Stimulated activated CD4-positive, alpha-beta T cell treated with anti-CD3 and anti-CD28 coated beads, Interleukin-4, amount 100 ng/mL, for 4 hours (primary cell): Measurements from ENCODE around the gene CUL4A.

Source experiments
- DNase-seq, 2 experiments: peaks; one replicate each; pipeline ENCODE4 v3.0.0-alpha.2; 2020

The CUL4A gene

DNA sequence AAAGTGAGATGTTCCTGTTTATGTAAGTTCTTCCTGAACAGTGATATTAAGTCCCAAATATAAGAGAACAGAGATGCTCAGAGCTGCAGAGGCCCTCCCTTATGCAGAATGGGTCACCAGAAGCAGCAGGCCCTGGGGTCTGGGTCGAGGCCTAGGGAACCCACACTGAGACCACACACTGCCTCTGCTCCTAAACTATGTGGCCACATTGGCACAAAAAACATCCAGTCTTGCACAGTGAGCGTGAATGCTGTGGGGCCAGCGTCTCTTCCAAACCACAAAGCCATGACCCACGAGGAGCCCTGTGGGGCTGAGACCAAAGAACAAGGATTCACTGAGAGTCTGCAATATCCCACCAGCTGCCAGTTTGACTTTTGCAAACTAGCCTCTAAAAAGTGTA lies 27.4 kb upstream of the CUL4A start:
- DNase-seq: no peak

DNA sequence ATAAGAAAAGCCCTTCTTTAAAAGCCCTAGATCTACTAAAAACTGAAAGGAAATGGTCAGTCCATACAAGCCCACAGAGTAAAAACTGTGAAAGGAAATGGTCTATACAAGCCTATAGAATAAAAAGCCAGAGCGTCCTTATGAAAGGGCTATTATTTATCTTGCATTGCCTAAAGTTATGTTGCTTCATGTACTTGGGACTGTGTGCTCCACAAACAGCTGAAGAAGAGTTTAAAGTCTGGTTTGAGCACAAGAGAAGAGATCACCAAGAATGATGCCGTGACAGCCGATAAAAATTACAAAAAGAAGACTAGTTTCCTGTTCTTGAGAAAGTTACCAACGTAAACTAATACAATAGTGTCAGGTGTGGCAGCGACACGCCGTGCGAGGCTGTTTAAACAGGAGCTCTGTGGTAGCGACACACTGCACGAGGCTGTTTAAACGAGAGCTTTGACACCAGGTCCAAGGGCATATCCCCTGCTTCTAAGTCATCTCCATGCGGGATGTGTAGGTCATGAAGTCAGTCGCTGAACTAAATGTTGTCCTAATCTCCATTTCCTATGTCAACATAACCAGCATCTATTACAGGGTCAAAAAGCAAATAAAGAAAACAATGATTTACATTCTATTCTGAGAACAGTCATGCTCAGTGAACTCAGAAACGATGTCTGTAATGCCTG lies 25.8 kb upstream of the CUL4A start:
- no peak for DNase-seq

DNA sequence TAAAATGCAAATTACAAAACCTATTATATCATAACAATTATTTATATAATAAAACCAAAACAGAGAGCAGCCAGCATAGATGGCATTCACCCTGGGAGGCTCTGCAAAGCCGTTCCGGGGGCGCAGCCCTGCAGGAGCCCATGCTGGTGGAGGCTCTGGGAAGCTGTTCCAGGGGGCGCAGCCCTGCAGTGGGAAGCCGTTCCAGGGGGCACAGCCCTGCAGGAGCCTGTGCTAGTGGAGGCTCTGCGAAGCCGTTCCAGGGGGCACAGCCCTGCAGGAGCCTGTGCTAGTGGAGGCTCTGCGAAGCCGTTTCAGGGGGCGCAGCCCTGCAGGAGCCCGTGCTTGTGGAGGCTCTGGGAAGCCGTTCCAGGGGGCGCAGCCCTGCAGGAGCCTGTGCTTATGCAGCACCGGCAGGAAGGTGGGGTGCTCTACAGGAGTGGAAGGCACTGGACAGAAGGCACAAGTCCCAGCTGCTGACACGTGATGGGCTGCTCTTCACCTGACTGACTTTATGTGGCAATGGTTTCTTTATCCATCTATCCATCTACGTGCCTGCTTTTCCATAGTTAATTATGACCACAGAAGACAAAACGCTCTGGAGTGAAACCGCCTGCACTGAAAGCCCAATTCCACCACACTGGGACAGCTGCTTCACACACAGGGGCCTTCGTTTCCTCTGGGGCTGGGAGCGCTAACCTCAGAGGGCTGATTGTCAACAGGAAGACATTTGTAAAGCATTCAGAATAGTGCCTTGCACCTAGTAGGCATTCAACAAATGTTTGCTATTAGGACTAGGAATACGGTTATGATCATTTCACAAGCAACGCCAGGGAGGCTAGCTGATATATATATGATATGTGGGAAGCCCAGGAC lies 24.6 kb upstream of the CUL4A start:
- no peak for DNase-seq

DNA sequence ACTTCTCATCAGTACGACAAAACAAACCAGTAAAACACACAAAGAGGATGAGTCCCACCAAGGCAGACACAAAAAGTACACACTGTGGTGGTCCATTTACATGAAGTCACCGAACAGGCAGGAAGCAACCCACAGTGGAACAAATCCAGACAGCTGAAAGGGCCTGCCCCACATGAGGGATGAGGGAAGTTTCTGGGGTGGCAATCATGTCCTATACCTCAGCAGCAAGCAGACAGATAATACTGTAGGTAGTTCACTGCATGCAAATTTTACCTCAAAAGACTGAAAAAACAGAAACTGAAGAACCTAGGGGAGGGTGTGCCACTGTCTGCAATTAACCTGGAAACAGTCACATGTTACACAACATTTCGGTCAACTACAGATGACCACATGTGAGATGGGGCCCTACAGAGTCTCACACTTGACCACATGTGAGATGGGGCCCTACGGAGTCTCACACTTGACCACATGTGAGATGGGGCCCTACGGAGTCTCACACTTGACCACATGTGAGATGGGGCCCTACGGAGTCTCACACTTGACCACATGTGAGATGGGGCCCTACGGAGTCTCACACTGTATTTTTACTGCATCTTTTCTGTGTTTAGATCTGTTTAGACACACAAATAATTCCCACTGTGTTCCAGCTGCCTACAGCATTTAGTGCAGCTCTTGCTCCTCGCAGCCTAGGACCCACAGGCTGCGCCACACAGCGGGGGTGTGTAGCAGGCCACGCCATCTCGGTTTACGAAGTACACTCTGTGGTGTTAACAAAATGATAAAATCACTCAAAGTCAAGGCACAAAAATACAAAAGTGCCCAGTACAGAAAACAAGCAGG lies 23.1 kb upstream of the CUL4A start:
- peak in 1 of 2 experiments; percentile 61 for DNase-seq

DNA sequence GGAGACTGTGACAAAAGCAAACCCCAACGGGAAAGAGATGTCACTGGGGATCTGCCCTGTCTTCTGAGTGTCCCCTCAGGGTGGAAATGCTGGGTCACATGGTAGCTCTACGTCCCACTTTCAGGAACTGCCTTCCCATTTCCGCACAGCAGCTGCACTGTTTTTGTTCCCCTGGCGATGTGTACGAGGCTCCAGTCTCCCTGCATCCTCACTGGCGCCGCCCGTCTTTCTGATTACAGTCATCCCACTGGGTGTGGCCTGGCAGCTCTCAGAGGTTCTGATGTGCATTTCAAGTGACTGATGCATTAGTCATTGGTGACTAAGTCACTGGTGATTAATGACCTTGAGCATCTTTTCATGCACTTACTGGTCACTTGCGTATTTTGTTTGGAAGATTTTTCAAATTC lies 22.1 kb upstream of the CUL4A start:
- DNase-seq: peak; percentile 60 to 77

DNA sequence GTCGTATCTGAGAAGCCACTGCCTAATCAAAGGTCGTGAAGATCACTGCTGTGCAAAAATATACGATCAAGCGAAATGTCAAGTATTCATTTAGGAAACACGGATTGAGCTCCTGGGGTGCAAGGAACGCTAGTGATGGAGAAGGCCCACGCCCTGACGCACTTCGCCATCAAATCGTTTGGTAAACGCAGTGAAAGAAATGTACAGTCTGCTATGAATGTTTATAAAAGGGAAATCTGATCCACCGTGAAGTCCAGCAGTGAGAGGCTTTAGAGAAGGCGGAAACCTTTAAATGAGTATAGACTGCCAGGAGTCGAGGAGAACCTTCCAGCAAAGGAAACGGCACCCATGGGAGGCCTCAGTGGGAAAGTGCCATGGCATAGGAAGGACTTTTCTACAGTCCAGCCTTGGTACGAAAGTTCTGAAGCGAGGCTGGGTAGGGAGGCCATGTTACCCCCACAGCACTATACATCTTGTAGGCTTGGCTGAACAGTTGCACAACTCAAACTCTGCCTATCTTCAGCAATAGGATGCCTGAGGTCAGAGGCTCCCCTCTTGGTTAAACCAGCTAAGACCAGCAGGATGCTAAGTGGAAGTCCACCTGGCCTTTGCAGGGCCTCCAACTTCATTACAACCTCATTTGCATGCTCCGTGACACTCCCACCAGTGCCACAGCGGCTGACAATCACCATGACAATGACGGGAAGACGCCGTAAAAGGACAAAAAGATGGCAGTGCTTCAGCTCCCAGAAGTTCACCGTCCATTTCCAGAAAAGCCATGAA lies 21.3 kb upstream of the CUL4A start:
- DNase-seq: no peak

DNA sequence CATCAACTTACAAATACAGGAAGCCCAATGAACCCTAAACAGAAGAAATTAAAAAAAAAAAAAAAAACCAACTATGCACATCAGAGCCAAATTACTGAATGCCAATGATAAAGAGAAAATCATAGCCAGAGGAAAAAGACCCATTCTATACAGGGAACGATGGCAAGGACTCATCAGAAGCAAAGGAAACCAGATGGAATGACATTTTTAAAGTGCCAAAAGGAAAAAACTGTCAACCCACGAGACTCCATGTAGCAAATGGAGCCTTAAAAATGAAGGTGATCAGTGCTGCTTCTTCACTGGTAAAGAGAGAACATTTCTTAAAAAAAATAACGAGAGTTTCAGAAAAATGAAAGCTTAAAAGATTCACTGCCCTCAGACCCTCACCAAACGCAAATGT lies 19.2 kb upstream of the CUL4A start:
- DNase-seq: no peak

DNA sequence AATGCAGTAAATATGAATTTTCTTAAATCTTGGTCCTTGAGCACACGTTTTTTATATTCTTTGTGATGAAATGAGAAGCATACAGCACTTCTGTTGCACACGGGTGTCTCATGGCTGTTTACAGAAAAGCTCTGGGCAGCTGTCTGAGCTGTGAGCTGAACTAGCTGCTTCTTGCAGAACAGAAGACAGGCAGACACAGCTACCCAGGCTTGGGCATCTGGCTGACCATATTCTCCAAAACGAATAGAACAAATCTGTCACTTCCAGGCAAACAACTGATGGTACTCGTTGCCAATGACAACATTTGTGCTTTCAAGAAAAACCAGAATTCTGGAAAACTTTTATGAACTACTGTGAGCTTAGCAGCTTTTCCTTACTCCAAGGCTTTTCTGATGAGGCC lies 17.1 kb upstream of the CUL4A start:
- DNase-seq: no peak

DNA sequence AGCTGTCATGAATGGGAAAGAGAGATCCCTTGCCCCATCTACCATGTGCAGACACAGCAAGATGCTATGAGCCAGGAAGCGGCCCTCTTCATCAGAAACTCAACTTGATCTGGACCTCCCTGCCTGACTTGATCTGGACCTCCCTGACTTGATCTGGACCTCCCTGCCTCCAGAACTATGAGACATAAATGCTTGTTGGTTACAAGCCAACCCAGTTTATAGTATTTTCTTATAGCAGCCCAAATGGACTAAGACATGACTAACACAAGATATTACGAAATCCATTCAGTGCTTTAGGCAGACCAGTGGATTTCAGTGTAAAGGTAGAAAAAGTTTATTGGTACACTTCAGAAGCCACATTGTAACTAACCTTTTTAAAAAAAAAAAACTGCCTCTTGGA lies 16.5 kb upstream of the CUL4A start:
- DNase-seq: no peak

DNA sequence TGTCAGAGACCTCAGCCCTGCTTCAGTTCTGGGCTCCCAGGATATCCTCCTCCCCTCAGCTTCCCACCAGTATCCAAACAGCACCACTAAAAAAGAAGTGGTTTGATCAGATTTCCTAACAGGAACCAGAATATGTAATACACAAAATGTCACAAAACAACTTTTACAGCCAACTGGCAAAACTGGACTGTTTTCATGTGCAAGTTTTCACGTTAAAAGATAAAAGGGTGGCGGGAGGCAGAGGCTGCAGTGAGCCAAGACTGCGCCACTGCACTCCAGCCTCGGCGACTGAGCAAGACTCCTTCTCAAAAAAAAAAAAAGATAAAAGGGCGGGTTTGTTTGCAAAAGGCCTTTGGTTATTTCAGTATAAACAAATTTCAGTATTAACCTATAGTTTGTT lies 14.1 kb upstream of the CUL4A start:
- no peak for DNase-seq

DNA sequence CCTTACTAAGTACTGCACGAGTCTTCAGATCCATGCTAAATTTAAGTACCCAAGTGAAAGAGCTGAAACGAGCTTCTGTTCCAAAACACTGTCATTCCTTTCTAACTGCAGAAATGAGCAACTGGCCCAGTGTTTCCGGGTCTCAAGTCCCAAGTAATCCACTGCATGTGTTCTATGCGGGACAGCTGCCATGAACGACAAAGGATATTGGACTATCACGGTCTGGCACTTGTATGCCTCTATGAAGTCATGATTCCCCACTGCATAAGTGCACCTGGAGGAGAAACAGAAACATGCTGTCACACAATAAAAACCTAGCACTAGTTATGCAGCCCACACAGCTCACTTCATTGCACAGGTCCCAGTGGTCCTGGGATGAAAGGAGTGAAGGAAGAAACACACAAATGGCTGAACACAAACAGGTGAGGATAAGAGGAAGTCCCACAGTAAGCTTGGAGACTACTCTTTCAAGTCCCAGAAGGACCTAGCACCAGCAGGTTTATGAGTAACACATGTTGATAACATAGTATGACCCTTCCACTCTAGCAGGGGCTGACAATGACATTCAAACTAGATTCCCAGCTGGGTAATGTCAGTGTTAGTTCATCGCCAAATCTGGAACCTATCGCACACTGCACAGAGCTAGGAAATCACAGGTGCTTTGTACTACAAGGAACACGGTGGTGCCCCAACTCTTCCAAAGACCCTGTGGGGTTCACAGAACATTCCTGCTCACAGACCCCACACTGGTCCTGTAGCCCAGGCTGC lies 12.3 kb upstream of the CUL4A start:
- no peak for DNase-seq

DNA sequence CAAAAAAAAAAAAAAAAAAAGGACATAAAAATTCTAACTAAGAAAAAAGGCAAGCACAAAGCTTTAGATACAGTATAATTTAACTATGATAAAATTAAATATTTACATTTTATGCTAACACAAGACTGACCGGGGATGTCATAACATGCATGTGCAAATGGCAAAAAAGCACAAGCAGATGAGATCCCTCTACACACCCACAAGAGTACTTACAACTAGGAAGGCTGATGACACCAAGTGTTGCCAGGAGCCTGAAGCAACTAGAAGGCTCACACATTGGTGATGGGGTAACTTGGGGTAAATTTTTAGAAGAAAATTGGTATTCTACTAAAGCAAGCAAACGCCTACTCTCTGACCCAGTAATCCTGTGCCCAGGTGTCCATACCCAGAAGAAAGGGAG lies 7.6 kb upstream of the CUL4A start:
- no peak for DNase-seq

DNA sequence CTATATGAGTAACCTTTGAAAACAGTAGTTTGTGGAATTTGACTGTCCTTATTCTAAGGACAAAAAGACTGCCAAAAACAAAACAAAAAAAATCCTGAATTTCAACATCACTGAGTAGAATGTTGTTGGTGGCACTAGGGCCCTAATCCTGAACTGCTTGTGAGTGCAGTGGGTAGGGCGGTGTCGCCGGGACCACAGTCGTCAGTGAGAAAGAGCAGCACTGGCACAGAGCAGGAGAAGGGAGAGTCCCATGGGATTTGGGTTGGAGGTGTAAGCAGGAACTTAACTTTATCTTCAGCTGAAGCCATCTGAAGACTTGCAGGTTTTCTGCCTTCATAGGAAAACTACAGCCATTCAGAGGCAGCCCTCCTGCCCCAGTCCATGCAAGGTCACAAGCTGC lies 6.5 kb upstream of the CUL4A start:
- no peak for DNase-seq

DNA sequence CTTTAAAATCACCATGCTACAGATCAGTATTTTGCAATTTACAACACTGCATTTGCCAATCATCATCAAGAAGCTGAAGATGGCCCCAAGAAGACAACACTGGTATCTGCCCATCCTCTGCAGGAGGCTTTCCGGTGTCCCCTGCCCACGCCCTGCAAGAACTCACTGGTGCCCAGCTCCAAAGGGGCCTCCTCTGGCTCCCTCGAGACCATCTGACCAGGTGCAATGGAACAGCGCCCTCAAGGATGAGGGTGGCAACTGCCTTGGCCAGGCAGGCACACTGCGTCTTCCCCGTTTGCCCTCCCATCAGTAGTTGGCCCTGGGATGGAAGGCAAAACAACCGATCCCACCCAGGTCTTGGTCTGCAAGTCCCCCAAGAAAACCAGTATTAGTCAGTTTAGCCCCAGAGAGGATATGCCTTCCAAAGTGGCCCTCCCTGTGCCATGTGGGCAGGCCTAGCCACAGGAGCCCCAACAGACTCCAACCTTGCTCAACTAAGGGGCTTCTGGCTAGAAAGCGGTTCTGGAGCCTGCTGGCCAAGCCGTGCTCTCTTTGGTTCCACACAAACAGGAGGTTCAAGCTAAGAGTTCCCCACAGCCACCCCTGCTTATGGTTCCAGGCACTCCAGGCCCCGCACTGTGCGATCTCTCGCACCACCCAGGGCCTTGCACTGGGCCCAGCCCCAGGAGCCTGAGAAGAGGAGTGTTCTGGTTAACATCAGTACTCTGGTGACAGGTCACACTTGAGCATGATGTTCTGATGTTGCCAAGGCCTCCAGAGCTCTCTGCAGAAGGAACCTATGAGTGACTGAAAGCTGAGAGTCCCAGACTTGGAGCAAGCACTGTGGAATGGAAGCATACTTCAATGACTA lies 5.7 kb upstream of the CUL4A start:
- DNase-seq: no peak

DNA sequence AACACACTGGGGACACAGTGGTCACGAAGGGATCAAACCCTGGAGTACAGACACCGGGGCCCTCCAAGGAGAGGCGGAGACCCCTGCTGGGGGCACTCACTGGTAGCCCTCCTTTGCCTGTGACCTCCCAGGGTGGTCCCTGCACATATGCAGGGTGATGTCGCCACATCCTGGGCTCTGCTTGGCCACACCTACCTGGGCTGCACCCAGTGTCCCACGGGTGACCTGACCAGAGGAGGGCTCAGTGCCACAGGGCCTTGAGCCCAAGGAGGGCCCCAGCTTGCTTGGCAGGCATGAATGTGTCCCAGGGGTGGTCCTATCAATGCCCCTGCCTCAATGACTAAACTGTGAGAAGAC lies 5.1 kb upstream of the CUL4A start:
- DNase-seq: no peak

DNA sequence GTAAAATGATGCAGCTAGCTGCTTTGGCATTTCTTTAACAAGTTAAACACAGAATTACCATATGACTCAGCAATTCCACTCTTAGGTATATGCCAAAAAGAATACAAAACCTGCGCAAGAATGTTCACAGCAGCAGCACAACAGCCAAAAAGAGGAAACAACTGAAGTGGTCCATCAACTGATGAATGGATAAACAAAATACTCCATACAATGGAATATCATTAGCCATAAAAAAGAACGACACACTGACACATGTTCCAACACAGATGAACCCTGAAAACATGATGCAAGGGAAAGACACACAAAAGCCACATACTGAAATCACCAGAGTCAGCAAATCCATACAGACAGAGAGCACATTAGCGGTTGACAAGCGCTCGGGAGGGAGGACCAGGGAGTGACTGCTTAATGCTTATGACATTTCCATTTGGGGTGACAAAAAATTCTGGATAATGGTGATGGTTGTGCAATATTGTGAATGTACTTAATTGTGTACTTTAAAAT lies 3.9 kb upstream of the CUL4A start:
- DNase-seq: no peak

DNA sequence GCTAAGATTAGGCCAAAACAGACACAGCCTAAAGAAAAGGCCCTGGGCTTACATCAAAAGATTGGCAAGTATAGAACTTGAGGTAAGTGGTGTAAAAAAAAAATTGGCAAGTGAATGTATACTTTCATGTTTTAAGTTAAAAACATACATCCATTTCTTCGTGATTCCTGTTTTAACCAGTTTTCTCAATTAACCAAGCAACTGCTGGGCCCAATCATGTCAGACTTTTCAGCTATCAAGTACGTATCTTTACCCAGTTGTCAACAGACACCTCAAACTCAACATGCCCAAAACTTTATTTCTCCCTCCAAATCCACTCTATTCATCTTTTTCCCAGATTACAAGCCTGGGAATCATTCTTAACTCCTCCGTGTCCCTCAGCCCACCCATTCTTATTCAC lies 2.0 kb upstream of the CUL4A start:
- DNase-seq: no peak

DNA sequence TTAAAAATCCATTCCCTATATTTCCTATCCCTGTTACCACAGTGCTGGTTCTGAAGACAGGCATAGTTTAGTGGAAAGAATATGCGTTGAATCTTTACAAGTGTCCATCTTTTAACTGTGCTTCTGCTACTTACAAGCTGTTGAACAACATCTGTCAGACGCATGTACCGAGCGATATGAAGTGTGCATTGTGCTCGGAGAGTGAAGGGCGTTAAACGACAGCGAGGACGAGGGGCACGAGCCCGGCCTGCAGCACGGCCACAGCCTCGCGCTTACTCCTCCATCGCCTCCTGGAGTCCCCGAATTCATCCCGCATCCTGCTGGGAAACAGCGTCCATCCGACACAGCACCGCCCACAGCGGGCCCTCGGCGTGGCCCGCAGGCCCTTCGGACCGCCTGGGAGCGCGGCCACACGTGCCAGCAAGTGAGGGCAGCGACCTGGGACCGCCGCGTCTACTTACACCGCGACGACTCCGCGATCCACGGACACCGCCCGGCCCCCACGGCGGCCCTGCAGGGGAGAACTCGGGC lies 1.5 kb upstream of the CUL4A start:
- DNase-seq: no peak

DNA sequence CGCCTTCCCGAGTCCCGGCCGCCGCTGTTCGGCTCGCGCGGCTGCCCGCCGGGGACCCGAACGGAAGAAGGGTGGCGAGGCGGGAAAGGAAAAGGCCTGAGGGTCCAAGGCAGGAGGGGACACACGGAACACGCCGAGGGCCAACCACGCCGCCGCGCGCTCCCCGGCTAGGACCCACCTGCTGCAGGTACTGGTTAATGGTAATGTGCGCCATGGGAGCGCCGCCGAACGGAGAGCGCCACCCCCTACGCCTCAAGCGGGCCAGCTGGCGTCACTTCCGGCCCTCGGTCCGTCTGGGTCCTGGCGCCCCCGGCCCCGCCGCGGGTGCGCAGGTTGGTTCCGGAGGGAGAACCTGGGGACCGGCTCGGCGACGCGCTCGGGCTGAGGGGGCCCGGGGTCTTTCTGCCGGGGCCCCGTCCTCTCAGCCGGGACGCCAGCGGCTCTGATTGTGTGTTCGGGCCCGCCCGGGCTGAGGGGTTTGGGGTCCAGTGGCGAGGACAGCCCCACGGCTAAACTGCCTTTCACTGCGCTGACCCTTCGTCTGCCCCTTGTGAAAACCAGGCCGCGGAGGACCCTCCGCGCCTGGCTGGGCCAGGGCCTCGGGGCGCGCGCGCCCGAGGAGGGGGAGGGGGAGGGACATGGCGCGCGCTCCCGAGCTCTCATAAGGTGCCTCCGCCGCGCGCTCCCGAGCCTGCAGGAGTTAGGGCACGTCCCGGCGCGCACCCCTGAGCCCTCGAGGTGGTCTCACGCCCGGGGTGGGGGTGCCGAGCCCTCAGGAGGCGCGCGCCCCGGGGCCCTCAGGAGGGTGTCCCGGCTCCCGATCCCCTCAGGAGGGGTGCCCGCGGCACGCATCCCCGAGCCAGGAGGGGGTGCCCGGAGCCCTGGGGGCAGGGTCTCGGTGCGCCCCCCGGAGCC lies 735 bp upstream of the CUL4A start, which contains the start of gene PCID2:
Gene PCID2 (minus strand): TSS at position 249 of the 915 bp plus-strand sequence. CDS start 35 bp downstream, at position 214.
- DNase-seq: peak; percentile 86 to 87
